Measurements from ENCODE around the gene FGD6. TPM values are rescaled to one million over a fixed set of nuclear protein-coding genes. Genes with fewer than 3 reads are reported as not detected.

The FGD6 gene
- total RNA-seq, 1 experiment from 2014 or later: 25.1 TPM

DNA sequence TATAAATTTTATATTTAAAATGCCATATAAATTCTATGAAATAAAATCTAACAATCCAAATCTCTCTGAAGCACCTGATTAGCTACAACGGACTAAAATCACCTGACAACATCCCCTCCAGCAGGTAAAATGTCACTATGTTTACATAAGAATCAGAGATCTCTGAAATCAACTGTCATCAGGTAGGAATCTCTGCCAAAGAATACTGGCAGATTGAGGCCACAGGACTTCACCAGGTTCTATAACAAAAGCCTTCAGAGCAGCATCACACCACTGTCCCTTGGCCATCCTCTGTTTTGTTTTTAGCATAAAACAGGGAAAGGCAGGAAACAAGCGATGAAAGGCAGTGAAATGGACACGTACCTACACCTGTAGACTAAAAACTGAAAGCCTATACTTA, 22.1 kb downstream of the FGD6 start:
- TF ChIP-seq, protein P1, sequence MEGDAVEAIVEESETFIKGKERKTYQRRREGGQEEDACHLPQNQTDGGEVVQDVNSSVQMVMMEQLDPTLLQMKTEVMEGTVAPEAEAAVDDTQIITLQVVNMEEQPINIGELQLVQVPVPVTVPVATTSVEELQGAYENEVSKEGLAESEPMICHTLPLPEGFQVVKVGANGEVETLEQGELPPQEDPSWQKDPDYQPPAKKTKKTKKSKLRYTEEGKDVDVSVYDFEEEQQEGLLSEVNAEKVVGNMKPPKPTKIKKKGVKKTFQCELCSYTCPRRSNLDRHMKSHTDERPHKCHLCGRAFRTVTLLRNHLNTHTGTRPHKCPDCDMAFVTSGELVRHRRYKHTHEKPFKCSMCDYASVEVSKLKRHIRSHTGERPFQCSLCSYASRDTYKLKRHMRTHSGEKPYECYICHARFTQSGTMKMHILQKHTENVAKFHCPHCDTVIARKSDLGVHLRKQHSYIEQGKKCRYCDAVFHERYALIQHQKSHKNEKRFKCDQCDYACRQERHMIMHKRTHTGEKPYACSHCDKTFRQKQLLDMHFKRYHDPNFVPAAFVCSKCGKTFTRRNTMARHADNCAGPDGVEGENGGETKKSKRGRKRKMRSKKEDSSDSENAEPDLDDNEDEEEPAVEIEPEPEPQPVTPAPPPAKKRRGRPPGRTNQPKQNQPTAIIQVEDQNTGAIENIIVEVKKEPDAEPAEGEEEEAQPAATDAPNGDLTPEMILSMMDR (IDR thresholded peaks at IDR 0.05; ENCODE audit: unreplicated experiment): no peak
- H3K27ac Mint-ChIP-seq (ENCODE audit: low read depth, unreplicated experiment): no peak overlapping the region
- peaks cover 14% of the 10 kb centered on the region for H3K4me1 Mint-ChIP-seq (ENCODE audit: insufficient read depth, unreplicated experiment)
- intact Hi-C loops (cut with micrococcal nuclease): no loop called here
- CTCF ChIA-PET: no interaction called here
- POLR2A ChIA-PET: interaction anchor here (1.2 to 18.7 kb wide), 2 partner anchors 9 to 25 kb away, joined by 3 to 1056 read pairs; partner anchors contain the start of genes FGD6 and VEZT
- no peaks in the 10 kb centered on the region for H3K27me3 Mint-ChIP-seq (ENCODE audit: insufficient read depth, unreplicated experiment)
- no peak overlapping the region for H3K4me3 Mint-ChIP-seq (ENCODE audit: unreplicated experiment)
- DNase-seq (ENCODE audit: unreplicated experiment): no peak
- no TSS peak for BruUV-seq (replicated peaks)
- no peaks in the 10 kb centered on the region for H3K36me3 Mint-ChIP-seq (ENCODE audit: insufficient read depth, unreplicated experiment)
- no peaks in the 10 kb centered on the region for H3K9me3 Mint-ChIP-seq (ENCODE audit: unreplicated experiment)

DNA sequence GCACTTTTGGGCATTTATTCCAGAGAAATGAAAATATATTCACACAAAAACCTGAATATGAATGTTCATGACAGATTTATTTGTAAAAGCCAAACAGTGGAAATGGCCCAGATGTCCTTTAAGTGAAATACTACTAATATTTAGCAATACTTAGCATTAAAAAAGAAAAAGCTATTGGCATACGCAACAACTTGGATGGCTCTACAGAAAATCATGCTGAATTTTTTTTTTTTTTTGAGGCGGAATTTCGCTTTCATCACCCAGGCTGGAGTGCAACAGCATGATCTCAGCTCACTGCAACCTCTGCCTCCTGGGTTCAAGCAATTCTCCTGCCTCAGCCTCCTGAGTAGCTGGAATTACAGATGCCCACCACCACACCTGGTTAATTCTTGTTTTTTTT, 24.1 kb downstream of the FGD6 start:
- intact Hi-C loops (cut with micrococcal nuclease): no loop called here
- POLR2A ChIA-PET: interaction anchor here (9.3 to 18.7 kb wide), 2 partner anchors 7 to 27 kb away, joined by 77 to 1056 read pairs; partner anchors contain the start of genes FGD6 and VEZT
- no peak overlapping the region for H3K27ac Mint-ChIP-seq (ENCODE audit: low read depth, unreplicated experiment)
- peaks cover 7% of the 10 kb centered on the region for H3K36me3 Mint-ChIP-seq (ENCODE audit: insufficient read depth, unreplicated experiment)
- H3K4me3 Mint-ChIP-seq (ENCODE audit: unreplicated experiment): no peak overlapping the region
- H3K9me3 Mint-ChIP-seq (ENCODE audit: unreplicated experiment): no peaks in the 10 kb centered on the region
- CTCF ChIA-PET: no interaction called here
- peaks cover 8% of the 10 kb centered on the region for H3K4me1 Mint-ChIP-seq (ENCODE audit: insufficient read depth, unreplicated experiment)
- no peak for DNase-seq (ENCODE audit: unreplicated experiment)
- no peaks in the 10 kb centered on the region for H3K27me3 Mint-ChIP-seq (ENCODE audit: insufficient read depth, unreplicated experiment)
- BruUV-seq (replicated peaks): no TSS peak
- TF ChIP-seq, protein P1 (IDR thresholded peaks at IDR 0.05; ENCODE audit: unreplicated experiment): no peak

DNA sequence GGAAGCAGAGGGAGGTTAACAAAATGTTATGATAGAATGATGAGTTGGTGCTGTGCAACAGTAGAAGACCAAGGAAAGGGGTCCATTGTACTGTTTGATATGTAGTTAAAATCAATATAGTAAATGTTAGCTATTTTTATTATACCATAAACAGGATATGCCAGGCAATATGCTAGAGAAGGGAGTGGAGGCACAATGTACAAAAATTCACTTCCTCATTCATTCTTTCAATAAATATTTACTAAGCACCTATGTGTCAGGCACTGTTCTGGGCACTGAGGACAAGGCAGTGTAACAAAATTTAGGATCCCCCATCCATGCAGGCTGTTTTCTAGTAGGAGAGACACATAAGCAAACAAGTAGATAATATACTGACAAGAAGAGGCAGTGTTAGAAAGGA, 25.0 kb downstream of the FGD6 start:
- no peaks in the 10 kb centered on the region for H3K27me3 Mint-ChIP-seq (ENCODE audit: insufficient read depth, unreplicated experiment)
- TF ChIP-seq, protein P1 (IDR thresholded peaks at IDR 0.05; ENCODE audit: unreplicated experiment): no peak
- intact Hi-C loops (cut with micrococcal nuclease): no loop called here
- ChIA-PET POLR2A (interaction anchor here (9.3 to 18.7 kb wide), 2 partner anchors 8 to 28 kb away, joined by 77 to 1056 read pairs; partner anchors contain the start of genes FGD6 and VEZT), CTCF (interaction anchor here (0.7 to 0.8 kb wide), 2 partner anchors 12 to 626 kb away, joined by 3 read pairs; no protein-coding TSS in a partner anchor)
- peaks cover 7% of the 10 kb centered on the region for H3K36me3 Mint-ChIP-seq (ENCODE audit: insufficient read depth, unreplicated experiment)
- H3K9me3 Mint-ChIP-seq (ENCODE audit: unreplicated experiment): no peaks in the 10 kb centered on the region
- H3K27ac Mint-ChIP-seq (ENCODE audit: low read depth, unreplicated experiment): no peak overlapping the region
- peaks cover 12% of the 10 kb centered on the region for H3K4me1 Mint-ChIP-seq (ENCODE audit: insufficient read depth, unreplicated experiment)
- no TSS peak for BruUV-seq (replicated peaks)
- DNase-seq (ENCODE audit: unreplicated experiment): no peak
- H3K4me3 Mint-ChIP-seq (ENCODE audit: unreplicated experiment): no peak overlapping the region

DNA sequence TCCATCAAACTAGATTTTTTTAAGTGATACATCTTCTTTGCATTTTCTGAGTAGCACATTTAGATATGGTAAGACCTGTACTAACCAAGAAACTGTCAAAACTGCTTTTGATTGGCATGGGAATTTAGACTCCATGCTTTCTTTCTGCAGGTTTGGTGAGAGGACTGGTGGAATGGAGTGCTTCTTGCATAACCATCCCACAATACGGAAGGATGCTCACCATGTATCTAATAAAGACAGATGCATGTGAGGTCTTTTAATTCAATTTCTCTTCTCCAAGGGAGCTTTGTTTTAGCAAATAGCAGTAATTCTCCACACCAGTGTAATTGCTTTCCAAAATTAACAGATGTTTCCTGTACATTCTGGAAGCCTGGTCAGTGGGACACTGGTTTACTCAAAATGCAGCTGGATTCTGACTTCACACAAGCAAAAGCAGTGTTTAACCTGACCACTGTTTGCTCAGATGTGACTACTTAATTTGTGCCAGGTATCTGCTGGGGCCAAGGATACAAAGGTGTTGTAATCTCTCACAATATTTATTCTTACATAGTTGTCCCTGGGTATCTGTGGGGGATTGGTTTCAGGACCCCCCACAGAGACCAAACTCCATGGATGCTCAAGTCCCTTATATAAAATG, 26.1 kb downstream of the FGD6 start:
- Mint-ChIP-seq H3K27ac (ENCODE audit: low read depth, unreplicated experiment) (no peak overlapping the region), H3K27me3 (ENCODE audit: insufficient read depth, unreplicated experiment) (no peaks in the 10 kb centered on the region), H3K4me1 (ENCODE audit: insufficient read depth, unreplicated experiment) (peaks cover 12% of the 10 kb centered on the region), H3K4me3 (ENCODE audit: unreplicated experiment) (no peak overlapping the region), H3K9me3 (ENCODE audit: unreplicated experiment) (no peaks in the 10 kb centered on the region), H3K36me3 (ENCODE audit: insufficient read depth, unreplicated experiment) (peaks cover 7% of the 10 kb centered on the region)
- no TSS peak for BruUV-seq (replicated peaks)
- TF ChIP-seq, protein P1 (IDR thresholded peaks at IDR 0.05; ENCODE audit: unreplicated experiment): no peak
- ChIA-PET POLR2A (interaction anchor here (0.6 to 18.7 kb wide), 7 partner anchors 9 to 189 kb away, joined by 3 to 1056 read pairs (median 3); partner anchors contain the start of genes FGD6 and VEZT), CTCF (interaction anchor here (0.7 kb wide), 1 partner anchor 230 kb away, joined by 4 read pairs; no protein-coding TSS in a partner anchor)
- no peak for DNase-seq (ENCODE audit: unreplicated experiment)
- intact Hi-C loops (cut with micrococcal nuclease): no loop called here
